NCI-H1092 (cell line): ENCODE data around the gene H2AZ1.

Source experiments
- DNase-seq: peaks from one replicate; lab custom pipeline; 2025; lab: John Stamatoyannopoulos, UW

Gene H2AZ1

DNA sequence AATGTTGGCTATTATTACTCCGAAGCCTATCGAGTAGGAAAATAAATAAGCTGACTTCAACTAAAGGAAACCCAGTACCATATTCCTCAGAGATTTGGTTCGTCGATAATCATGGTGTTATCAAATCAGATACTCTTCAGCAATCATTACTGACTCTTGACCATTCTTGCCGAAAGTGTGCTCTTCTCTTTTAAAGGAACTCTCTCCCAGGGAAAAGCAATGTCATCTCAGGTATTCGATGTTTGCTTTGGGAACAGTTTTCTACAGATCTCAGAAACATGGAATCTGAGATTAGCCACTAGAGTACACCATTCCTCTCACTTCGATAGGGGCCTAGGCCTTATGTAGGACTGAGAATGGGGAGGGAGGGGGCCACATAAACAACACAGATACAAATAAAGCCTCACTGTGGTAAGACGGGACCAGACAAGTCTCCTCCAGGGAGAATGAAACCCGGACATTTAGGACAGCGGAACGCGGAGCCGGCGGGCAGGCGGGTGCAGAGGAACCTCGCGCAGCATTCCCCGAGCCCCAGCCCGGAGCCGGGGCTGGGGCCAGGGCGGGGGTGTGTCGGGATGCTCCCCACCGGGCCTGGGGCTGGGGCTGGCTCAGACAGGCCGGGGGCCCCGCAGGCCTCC lies 4.2 kb downstream of the H2AZ1 start:
- DNase-seq: peak; percentile 22

DNA sequence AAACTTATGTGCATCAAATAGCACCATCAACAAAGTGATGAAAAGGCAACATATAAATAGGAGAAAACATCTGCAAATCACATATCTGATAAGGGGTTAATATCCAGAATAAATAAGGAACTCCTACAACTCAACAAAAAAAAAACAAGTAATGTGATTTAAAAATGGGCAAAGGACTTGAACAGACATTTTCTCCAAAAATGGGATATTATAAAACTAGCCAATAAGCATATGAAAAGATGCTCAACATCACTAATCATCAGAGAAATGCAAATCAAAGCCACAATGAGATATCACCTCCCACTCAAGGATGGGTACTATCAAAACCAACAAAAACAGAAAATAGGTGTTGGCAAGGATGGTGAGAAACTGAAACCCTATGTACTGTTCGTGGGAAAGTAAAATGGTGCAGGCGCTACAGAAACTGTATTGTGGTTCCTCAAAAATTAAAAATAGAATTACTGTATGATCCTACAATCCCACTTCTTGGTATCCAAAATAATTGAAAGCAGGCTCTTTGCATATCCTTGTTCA lies 6.1 kb downstream of the H2AZ1 start:
- no peak for DNase-seq

DNA sequence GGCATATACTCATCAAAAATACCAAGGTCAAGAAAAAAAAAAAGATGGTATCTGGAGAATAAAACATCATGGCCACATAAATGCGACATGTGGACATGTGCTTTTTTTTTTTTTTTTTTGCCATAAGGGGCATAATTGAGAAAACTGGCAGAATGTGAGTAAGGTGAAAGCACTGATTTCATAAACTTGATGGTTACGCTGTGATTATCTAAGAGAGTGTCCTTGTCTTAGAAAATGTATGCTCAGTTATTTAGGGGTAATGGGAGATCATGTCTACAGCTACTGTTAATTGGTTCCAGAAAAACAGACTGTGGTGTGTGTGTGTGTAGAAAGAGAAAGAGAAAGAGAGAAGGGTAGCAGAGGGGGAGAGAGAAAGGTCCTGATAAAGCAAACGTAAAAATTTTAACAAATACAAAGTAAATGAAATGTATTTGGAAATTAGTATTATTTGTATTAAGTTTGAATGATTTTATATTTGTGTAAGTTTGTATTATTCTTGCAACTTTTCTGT lies 11.8 kb downstream of the H2AZ1 start:
- DNase-seq: no peak

DNA sequence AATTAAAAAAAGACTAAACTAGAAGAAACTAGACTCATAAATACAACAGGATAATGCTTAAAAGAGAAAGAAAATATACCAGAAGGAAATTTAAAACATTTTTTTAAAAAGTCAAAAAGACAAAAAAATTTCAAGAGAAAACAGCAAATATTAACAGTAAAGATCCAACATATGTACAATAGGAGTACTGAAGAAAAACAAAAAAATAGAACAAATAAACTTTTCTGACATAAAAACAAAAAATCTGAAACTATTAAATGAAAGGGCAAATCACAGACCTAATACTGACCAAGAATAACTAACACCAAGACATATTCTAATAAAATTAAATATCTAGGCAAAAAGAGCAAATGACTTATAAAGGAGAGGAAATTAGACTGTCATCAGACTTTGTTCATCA lies 15.2 kb downstream of the H2AZ1 start:
- no peak for DNase-seq

- no peak for DNase-seq
Measured at GRCh38 chr4:99927566-99927965, 22.5 kb downstream of the H2AZ1 start.

- DNase-seq: no peak
Measured at GRCh38 chr4:99921174-99921573, 28.9 kb downstream of the H2AZ1 start.

GRCh38 chr4:99918656-99919055 lies 31.4 kb downstream of the H2AZ1 start:
- no peak for DNase-seq

DNA sequence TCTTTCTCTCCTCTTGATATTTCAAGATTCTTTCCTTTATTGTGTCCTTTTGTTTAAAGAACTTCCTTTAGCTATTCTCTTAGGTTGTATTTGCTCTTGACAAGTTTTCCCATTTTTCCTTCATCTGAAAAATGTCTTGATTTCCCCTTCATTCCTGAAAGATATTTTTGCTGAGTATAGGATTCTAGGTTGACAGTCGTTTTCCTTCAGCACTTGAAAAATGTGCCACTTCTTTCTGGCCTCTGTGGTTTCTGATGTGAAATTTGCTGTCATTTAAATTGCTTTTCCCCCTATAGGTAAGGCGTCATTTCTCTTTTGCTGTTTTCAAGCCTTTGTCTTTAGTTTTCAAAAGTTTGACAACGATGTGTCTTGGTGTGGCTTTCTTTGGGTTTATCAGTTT lies 32.5 kb downstream of the H2AZ1 start:
- DNase-seq: no peak

DNA sequence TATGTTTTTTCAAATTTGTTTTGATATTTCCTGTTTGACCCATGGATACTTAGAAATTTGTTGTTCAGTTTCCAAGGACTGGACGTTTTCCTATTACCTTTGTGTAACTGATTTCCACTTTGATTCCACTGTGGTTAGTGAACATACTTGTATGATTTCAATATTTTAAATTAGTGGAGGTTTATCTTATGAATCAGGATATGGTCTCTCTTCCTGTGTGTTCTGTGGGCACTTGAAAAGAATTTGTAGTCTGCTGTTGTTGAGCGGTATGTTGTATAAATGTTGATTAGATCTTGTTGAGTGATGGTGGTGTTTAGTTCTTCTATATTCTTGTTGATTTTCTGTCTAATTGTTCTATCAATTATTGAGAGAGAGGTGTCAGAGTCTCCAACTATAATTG lies 34.6 kb downstream of the H2AZ1 start:
- DNase-seq: no peak
